Left renal cortex interstitium (tissue), 4 donors: ENCODE data around the gene KAZN. TPM values are rescaled to one million over a fixed set of nuclear protein-coding genes. Genes with fewer than 3 reads are reported as not detected.
A peak's percentile ranks its signal among the peaks of the same experiment; 100 is the strongest.

Experiments used
- DNase-seq, 4 donors: peaks; one replicate each; pipeline ENCODE4 v3.0.0-alpha.2; 2013; ENCODE audit warnings: low read depth in 4 of 4, low spot score in 2 of 4, missing footprints in 1 of 4
- polyA plus RNA-seq, 4 donors: library from polyadenylated mRNA; unstranded; fragments of 120-200 nt; gene quantifications; one replicate each; pipeline ENCODE4 v1.2.1, GENCODE V29; 2013; ENCODE audit not compliant: insufficient read length in 4 of 4

The KAZN gene
- polyA plus RNA-seq, 4 donors: 33.0 to 47.4 (median 37.7) TPM

DNA sequence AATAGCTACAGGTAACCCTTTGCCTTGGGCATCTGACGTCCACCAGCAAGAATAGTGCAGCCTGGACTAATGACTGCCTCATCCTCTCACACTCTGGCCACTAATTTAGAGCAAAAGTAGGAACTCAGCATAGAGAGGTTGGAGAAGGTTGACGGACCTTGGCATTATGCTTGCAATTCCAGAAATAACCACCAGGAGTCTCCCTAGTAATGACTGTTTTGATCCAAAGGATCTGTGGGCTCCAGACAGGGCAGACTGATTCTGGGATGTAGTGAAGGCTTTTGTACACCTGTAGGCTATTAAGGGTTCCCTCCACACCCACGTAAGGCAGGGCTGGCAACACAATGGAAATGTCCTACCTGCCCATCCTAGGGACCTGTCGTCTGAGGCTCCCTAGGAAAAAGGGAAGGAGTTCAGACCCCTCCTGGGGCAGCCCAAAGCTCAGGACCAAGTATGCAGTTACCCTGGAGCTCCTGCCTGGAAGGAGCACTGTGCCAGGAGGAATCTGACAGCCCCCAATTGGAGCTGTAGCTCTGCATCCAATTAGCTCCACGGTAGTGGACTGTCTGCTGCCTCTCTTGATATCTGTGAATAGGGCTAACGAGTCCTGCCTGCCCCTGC, 464.1 kb downstream of the KAZN start:
- DNase-seq: no peak

DNA sequence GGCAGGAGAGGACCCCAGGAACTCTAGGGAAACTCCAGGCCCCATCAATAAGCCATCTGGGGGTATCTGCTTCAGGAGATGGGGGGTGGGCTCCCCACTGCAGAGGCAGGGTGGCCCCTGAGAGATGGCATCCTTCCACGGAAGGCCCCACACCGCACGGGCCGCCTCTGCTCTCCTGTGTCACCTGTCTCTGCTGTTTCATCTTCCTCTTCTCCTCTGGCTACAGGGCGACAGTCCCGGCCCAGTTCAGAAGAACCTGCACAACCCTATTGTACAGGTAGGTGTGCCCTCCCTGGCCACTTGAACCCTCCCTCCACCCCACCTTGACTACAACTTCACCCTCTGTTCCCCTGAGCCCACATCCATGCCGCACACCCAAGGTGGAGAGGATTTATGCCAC, 464.9 kb downstream of the KAZN start:
- no peak for DNase-seq

DNA sequence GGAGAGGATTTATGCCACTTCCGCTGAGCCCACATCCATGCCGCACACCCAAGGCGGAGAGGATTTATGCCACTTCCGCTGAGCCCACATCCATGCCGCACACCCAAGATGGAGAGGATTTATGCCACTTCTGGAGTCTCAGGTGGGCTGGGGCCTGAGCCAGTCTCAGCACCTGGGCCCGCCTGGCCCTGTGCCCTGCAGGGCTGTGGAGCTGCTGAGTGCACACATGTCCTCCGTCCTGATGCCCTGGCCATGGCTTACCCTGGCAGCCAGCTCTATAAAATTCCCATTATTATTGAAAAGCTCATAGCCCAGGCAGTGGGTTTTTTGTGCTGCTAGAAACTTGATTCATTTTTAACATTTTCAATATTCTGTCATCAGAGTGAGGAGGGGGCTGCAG, 465.3 kb downstream of the KAZN start:
- no peak for DNase-seq

DNA sequence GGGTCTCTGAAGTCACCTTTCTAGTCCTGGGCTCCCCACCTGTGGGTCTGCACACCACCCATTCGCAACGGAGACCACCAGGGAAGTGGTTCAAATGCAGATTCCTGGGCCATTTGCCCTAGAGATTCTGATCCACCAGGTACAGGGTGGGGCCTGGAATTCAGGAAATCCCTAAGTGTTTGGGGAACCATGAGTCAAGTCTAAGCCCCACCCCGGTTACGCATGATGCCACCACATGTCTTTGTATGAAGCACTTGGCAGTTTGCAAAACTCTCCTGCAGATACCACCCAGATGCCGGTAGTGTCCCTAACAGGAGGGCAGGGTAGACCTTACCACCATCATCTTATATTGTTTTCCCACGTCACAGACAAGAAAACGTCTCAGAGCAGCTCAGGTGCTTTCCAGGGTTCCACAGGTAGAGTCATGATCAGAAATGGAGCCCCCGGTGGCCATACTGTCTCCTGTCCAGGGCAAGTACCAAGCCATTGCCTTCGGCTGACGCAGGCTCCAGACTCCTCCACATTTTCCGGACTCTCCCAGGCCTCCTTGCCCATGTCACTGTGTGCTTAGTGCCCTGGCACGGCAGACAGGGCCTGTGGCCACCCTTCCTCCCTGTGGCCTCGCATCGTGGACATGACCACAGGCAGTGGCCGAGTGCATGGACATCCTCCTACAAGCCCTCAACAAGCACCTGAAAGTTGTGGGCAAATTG, 465.9 kb downstream of the KAZN start:
- DNase-seq: no peak

GRCh38 chr1:15065291-15065690, 466.8 kb downstream of the KAZN start:
- DNase-seq: no peak

DNA sequence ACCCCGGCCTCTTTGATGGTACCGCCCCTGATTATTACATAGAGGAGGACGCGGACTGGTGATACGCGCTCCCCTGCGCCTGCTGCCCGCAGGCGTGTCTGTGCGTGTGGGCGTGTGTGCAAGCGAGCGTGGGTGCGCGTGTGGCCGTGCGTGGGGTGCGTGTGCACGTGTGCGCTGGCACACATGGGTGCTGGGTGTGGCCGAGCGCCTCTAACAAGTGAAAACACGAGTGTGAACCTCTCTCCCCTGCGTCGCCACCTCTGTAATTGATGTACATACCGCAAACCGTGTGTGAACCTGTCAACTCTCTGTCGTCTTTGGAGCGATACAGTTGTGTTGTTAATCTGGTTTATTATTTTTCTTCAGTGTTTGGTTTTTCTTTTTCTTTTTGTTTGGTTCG, 467.3 kb downstream of the KAZN start:
- DNase-seq: no peak

- no peak for DNase-seq
Observed at GRCh38 chr1:15066191-15066590, 467.7 kb downstream of the KAZN start.

- DNase-seq: no peak
Observed at GRCh38 chr1:15067148-15067547, 468.7 kb downstream of the KAZN start.

GRCh38 chr1:15068152-15068551, 469.7 kb downstream of the KAZN start:
- DNase-seq: no peak

DNA sequence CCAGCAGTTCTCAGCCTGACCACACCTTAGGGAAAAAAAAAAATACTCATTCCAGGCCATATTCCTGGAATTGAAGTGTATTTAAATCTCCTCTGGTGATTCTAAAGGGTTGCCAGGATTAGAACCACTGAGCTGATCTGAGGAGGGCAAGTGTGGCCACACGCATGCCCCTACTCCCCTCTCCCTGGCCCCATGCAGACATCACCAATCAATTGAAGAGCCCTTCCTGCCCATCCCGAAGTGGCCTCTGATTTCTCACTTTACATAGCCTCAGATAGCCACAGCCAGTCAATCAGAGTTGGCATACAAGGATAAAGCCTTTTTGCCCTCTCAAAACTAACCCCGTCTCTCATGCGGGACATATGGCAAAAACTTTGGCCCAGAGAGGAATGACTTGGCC, 470.5 kb downstream of the KAZN start:
- no peak for DNase-seq

DNA sequence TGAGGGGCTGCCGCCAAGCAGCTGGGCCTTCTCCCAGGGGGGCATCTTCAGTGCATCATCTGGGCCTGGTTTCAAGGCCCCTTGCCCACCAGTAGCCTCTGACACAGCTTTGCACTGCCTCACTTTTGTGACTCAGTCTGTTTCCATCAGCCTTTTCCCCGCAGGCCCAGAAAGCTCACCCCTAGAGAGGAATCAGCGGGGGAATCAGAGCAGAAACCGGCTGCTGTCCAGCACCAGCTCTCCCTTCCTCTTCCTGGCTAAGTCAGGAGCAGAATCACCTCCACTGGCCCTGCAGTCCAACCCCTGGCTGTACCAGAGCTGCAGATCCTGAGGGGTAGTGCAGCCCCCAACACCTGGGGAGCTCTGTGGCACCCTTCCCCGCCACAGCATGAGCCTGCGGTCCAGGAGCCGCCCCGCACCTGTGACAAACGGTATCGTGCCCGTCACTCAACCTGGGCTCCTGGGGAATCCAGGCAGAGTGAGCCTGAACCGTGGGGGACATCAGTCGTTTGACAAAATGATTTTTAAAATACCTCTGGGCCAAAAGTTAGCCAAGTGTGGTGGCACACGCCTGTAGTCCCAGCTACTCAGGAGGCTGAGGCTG, 471.8 kb downstream of the KAZN start:
- DNase-seq: no peak

GRCh38 chr1:15071936-15072335, 473.5 kb downstream of the KAZN start:
- DNase-seq: no peak

DNA sequence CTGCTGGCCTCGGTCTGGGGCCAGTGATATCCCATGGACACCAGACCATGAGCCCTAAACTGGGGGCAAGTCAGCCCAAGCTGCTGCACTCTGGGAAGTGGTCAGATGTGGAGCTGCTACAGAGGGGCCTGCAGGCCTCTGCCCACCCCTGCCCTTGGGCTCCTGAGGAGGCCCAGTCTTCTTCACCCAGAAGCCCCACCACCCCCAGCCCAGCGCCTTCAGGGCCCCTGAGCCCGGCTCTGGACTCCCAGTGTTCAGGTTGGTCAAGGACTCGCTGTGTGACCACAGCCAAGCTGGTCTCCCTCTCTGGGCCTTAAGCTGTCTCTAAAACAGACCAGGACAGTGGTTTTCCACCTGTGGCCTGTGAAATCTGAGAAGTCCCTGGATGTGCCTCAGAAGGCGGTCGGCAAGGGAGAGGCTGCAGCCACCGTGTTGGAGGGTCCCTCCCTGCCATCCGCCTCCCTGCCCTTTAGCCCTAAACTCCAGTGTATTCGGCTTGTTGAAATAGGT, 475.4 kb downstream of the KAZN start:
- DNase-seq: no peak

GRCh38 chr1:15075175-15075574, 476.7 kb downstream of the KAZN start:
- no peak for DNase-seq

DNA sequence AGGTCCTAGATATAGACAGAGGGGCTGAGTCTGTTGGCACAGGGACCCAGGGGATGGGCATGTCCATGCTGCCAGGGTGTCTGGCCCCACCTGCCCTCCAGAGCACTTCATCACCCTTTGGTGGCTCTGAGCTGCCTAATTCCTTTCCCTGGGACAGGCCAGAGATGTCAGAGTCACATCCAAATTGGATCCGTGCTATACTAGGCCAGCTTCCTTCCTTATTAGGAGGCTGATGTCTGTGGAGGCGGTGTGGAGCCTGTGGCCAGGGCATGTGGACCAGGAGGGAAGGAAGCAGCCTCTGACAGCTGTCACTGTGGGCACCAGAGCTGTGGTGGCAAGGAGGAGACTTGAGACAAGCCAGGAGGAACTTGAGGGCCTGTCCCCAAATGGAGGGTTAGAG, 477.3 kb downstream of the KAZN start:
- no peak for DNase-seq

GRCh38 chr1:15076807-15077206, 478.3 kb downstream of the KAZN start:
- DNase-seq: no peak

- no peak for DNase-seq
Observed at GRCh38 chr1:15077384-15077783, 478.9 kb downstream of the KAZN start.

GRCh38 chr1:15080328-15081007, 482.0 kb downstream of the KAZN start:
- no peak for DNase-seq

- no peak for DNase-seq
Observed at GRCh38 chr1:15081102-15081501, 482.6 kb downstream of the KAZN start.

GRCh38 chr1:15083578-15083977, 485.1 kb downstream of the KAZN start:
- DNase-seq: no peak

- peak; percentile 82 to 93 (median 91) for DNase-seq
Observed at GRCh38 chr1:15088281-15088971, 489.9 kb downstream of the KAZN start.
